Right forelimb (tissue), 1 donor: ENCODE results near the gene SLC16A7.

Source experiments
- DNase-seq: peaks from one replicate; pipeline ENCODE4 v3.0.0-alpha.2; 2018

Gene SLC16A7

GRCh38 chr12:59675461-59675860 is 79.6 kb downstream of the SLC16A7 start:
- no peak for DNase-seq

GRCh38 chr12:59677857-59678256 is 82.0 kb downstream of the SLC16A7 start:
- DNase-seq, result no peak

- DNase-seq, result no peak
Observed at GRCh38 chr12:59678759-59679411, 83.1 kb downstream of the SLC16A7 start.

GRCh38 chr12:59689776-59690175 is 93.9 kb downstream of the SLC16A7 start:
- no peak for DNase-seq

- DNase-seq, result no peak
Observed at GRCh38 chr12:59695379-59695778, 99.5 kb downstream of the SLC16A7 start.

- no peak for DNase-seq
Observed at GRCh38 chr12:59698600-59698999, 102.8 kb downstream of the SLC16A7 start.

GRCh38 chr12:59699421-59700152 is 103.8 kb downstream of the SLC16A7 start:
- no peak for DNase-seq

GRCh38 chr12:59700153-59700450 is 104.3 kb downstream of the SLC16A7 start:
- no peak for DNase-seq

- DNase-seq, result no peak
Observed at GRCh38 chr12:59708064-59708463, 112.2 kb downstream of the SLC16A7 start.

- no peak for DNase-seq
Observed at GRCh38 chr12:59708484-59708883, 112.7 kb downstream of the SLC16A7 start.

- no peak for DNase-seq
Observed at GRCh38 chr12:59710004-59710628, 114.3 kb downstream of the SLC16A7 start.

GRCh38 chr12:59710964-59711363 is 115.1 kb downstream of the SLC16A7 start:
- DNase-seq, result no peak

GRCh38 chr12:59715434-59715833 is 119.6 kb downstream of the SLC16A7 start:
- no peak for DNase-seq

- no peak for DNase-seq
Observed at GRCh38 chr12:59716043-59716442, 120.2 kb downstream of the SLC16A7 start.

- no peak for DNase-seq
Observed at GRCh38 chr12:59717436-59717835, 121.6 kb downstream of the SLC16A7 start.

GRCh38 chr12:59719701-59720100 is 123.9 kb downstream of the SLC16A7 start:
- no peak for DNase-seq

- no peak for DNase-seq
Observed at GRCh38 chr12:59723520-59723919, 127.7 kb downstream of the SLC16A7 start.

GRCh38 chr12:59724011-59724695 is 128.3 kb downstream of the SLC16A7 start:
- no peak for DNase-seq

- DNase-seq, result no peak
Observed at GRCh38 chr12:59733200-59733599, 137.4 kb downstream of the SLC16A7 start.

GRCh38 chr12:59734371-59734770 is 138.5 kb downstream of the SLC16A7 start:
- no peak for DNase-seq

- DNase-seq, result no peak
Observed at GRCh38 chr12:59735231-59735630, 139.4 kb downstream of the SLC16A7 start.

- DNase-seq, result no peak
Observed at GRCh38 chr12:59736359-59736758, 140.5 kb downstream of the SLC16A7 start.

- DNase-seq, result no peak
Observed at GRCh38 chr12:59736786-59737185, 141.0 kb downstream of the SLC16A7 start.
